Colonic mucosa (tissue), 4 donors: ENCODE results near the gene SLC25A45. TPM values are rescaled to one million over a fixed set of nuclear protein-coding genes. Genes with fewer than 3 reads are reported as not detected.
A peak's percentile ranks its signal among the peaks of the same experiment; 100 is the strongest.

Experiments
- DNase-seq: peaks from one replicate; pipeline ENCODE4 v3.0.0-alpha.2; 2020
- H3K27ac ChIP-seq: fragments of 200-600 bp; one replicate; pipeline ENCODE4 v1.8.0; 2021
- H3K27me3 ChIP-seq: fragments of 200-600 bp; one replicate; pipeline ENCODE4 v1.8.0; 2021
- H3K36me3 ChIP-seq: fragments of 200-600 bp; one replicate; pipeline ENCODE4 v1.8.0; 2021
- H3K4me1 ChIP-seq: fragments of 200-600 bp; one replicate; pipeline ENCODE4 v1.8.0; 2021; ENCODE audit warnings: mild to moderate bottlenecking
- H3K4me3 ChIP-seq: fragments of 200-600 bp; one replicate; pipeline ENCODE4 v1.8.0; 2021
- H3K9ac ChIP-seq, 2 donors: one replicate each; pipeline ENCODE4 v1.7.0; 2013; ENCODE audit warnings: control low read depth in 2 of 2, low read depth in 2 of 2, low read length in 2 of 2
- H3K9me3 ChIP-seq: fragments of 200-600 bp; one replicate; pipeline ENCODE4 v1.8.0; 2021
- intact Hi-C: fragments of 100-400 bp; cut with DNase I; formaldehyde crosslinking; loops from one replicate; pipeline ENCODE4 v1.14.1; 2022
- total RNA-seq, 2 donors: library from RNA; stranded (reverse); fragmentation: NEBNext Ultra II Directional in 1 of 2; extraction: Animal tissue kit (Norgen Biotek cat#: 25700) in 1 of 2; gene quantifications; one replicate each; pipeline ENCODE4 v1.2.1, GENCODE V29; 2021
- TF ChIP-seq, protein P1 (sequence below): fragments of 200-600 bp; IDR thresholded peaks from one replicate; pipeline ENCODE4 v1.8.0; 2022; ENCODE audit warnings: antibody characterized with exemption, mild to moderate bottlenecking
- donor health status: healthy.
- donor health status: DM: no; HTN: no; CAD: no.
- donor health status: DM: no; HTN: no; CAD: no.

Gene SLC25A45
- total RNA-seq, 2 donors from 2014 or later = 4.4 to 6.9 TPM

GRCh38 chr11:65429068-65429681 lies 46.7 kb upstream of the SLC25A45 start:
- DNase-seq = peak; percentile 58
- TF ChIP-seq, protein P1, sequence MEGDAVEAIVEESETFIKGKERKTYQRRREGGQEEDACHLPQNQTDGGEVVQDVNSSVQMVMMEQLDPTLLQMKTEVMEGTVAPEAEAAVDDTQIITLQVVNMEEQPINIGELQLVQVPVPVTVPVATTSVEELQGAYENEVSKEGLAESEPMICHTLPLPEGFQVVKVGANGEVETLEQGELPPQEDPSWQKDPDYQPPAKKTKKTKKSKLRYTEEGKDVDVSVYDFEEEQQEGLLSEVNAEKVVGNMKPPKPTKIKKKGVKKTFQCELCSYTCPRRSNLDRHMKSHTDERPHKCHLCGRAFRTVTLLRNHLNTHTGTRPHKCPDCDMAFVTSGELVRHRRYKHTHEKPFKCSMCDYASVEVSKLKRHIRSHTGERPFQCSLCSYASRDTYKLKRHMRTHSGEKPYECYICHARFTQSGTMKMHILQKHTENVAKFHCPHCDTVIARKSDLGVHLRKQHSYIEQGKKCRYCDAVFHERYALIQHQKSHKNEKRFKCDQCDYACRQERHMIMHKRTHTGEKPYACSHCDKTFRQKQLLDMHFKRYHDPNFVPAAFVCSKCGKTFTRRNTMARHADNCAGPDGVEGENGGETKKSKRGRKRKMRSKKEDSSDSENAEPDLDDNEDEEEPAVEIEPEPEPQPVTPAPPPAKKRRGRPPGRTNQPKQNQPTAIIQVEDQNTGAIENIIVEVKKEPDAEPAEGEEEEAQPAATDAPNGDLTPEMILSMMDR = no peak
- H3K9ac ChIP-seq = peak overlapping the region; percentile 17 to 100
- intact Hi-C loops = no loop called here
- H3K36me3 ChIP-seq = no peaks in the 10 kb centered on the region
- peak overlapping the region; percentile 100 for H3K27ac ChIP-seq
- H3K4me1 ChIP-seq = peaks cover 5% of the 10 kb centered on the region
- no peaks in the 10 kb centered on the region for H3K27me3 ChIP-seq
- no peak overlapping the region for H3K4me3 ChIP-seq
- no peaks in the 10 kb centered on the region for H3K9me3 ChIP-seq

GRCh38 chr11:65428578-65429067 lies 46.2 kb upstream of the SLC25A45 start:
- Histone ChIP-seq H3K9ac (peak overlapping the region; percentile 38 to 100), H3K4me1 (peaks cover 5% of the 10 kb centered on the region), H3K4me3 (no peak overlapping the region), H3K27me3 (no peaks in the 10 kb centered on the region), H3K36me3 (no peaks in the 10 kb centered on the region), H3K27ac (peak overlapping the region; percentile 100), H3K9me3 (no peaks in the 10 kb centered on the region)
- TF ChIP-seq, protein P1 = no peak
- intact Hi-C loops = no loop called here
- peak; percentile 50 for DNase-seq

GRCh38 chr11:65427691-65428577 lies 45.5 kb upstream of the SLC25A45 start:
- H3K27me3 ChIP-seq = no peaks in the 10 kb centered on the region
- peak overlapping the region; percentile 100 for H3K27ac ChIP-seq
- TF ChIP-seq, protein P1 = no peak
- peak; percentile 62 for DNase-seq
- peak overlapping the region; percentile 72 for H3K4me3 ChIP-seq
- peak overlapping the region; percentile 38 to 100 for H3K9ac ChIP-seq
- peaks cover 5% of the 10 kb centered on the region for H3K4me1 ChIP-seq
- no peaks in the 10 kb centered on the region for H3K9me3 ChIP-seq
- H3K36me3 ChIP-seq = no peaks in the 10 kb centered on the region
- intact Hi-C loops = no loop called here

DNA sequence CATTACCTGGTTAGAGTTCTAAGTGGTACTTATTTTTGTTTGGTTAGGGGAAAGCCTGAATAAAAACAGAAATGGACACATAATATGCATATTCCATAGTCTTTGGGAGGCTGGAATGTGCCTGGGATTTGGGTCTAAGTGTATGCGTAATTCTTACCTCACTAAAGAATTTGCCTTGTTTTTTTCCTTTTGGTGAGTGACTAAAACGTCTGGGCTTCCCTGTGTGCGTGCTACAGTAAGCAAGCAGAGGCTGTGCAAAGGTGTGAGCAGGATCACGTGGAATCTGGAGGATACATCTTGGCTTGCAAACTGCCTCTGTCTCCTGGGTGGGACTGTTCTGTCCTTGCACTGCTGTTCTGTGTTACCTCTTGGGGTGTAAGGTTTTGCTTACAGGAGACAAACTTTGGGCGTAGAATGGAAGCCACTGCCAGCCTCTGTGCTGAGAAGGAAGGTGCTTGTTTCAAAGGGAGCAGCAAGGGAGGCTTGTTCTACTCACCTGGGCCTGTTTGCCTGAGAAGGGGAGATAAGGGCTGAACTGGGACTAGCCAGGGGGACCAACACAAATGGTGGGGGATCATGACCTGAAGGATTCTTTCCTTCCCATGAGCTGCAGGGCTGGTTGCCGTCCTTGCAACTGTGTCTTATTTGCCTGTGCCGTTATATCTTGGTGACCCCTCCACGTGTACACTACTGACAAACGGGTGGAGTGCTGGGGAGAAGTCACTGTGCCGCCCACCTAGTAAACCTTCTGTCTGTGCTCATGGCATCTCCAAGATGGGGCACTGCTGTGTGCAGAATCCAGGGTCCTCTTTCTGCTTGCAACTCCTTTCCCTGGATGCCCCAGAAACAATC lies 44.6 kb upstream of the SLC25A45 start:
- intact Hi-C loops = no loop called here
- peaks cover 1% of the 10 kb centered on the region for H3K4me1 ChIP-seq
- H3K27me3 ChIP-seq = no peaks in the 10 kb centered on the region
- TF ChIP-seq, protein P1 = no peak
- H3K9ac ChIP-seq = peak overlapping the region; percentile 80 to 100
- peak overlapping the region; percentile 100 for H3K27ac ChIP-seq
- no peaks in the 10 kb centered on the region for H3K36me3 ChIP-seq
- H3K4me3 ChIP-seq = peak overlapping the region; percentile 72
- peak; percentile 70 for DNase-seq
- H3K9me3 ChIP-seq = no peaks in the 10 kb centered on the region
